ENCODE results near the gene CDC27. TPM values are rescaled to one million over a fixed set of nuclear protein-coding genes. Genes with fewer than 3 reads are reported as not detected.
"Not testable (repeated sequence)": the region's sequence is repeated elsewhere in the genome, so short reads cannot be mapped to it uniquely, and the experiment has no call there.

The CDC27 gene
- total and polyA plus RNA-seq, 9 donors = 20.5 to 76.8 (median 51.7) TPM

DNA sequence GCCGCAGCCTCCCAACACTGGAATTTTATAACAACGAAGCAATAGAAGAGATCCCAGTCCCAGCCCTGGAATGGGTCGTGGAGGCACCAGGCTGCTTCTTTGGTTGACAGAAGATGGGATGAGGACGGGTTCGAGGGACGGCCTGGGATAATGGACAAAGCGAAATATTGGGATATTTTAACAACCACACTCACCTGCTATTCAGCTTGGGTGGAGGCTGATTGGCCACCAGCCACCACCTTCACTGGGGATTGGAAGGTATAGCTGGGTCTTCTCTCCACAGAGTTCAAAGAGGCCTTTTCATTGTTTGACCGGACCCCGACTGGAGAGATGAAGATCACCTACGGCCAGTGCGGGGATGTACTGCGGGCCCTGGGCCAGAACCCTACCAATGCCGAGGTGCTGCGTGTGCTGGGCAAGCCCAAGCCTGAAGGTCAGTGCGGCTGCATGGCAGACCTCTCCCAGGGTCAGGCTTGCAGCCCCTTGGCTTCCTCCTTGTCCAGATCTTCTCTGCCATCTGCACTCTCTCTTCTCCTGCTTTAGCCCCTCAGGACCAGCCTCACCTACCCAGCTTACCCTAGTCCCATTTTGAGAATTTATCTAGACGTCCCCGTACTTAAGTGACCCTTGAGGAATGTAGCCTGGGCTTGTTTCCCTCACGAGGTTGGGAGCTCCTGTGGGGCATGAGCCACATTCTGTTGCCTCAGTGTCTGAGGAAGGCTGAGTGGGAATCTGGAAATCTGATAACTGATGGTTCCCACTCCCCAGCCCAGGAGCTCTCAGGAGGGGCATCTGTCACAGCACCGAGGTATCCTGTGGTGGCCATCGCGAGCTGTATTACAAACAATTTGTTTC is 30.8 kb upstream of the CDC27 start:
- intact Hi-C loops (cut with DNase I) = no loop called here
- Histone ChIP-seq H3K27me3 (no peaks in the 10 kb centered on the region), H3K27ac (no peak overlapping the region), H3K4me3 (no peak overlapping the region), H3K4me1 (ENCODE audit: insufficient read depth) (peaks cover 2% of the 10 kb centered on the region), H3K9me3 (no peaks in the 10 kb centered on the region), H3K36me3 (no peaks in the 10 kb centered on the region)
- 83 to 91% (median 87%) methylated on average over 21 of the region's 21 CpGs for WGBS, 3 donors
- DNase-seq = no peak
- TF ChIP-seq POLR2A (IDR thresholded peaks at IDR 0.05) (no peak), EP300 (IDR thresholded peaks at IDR 0.05) (no peak)
- TF ChIP-seq, protein P1, sequence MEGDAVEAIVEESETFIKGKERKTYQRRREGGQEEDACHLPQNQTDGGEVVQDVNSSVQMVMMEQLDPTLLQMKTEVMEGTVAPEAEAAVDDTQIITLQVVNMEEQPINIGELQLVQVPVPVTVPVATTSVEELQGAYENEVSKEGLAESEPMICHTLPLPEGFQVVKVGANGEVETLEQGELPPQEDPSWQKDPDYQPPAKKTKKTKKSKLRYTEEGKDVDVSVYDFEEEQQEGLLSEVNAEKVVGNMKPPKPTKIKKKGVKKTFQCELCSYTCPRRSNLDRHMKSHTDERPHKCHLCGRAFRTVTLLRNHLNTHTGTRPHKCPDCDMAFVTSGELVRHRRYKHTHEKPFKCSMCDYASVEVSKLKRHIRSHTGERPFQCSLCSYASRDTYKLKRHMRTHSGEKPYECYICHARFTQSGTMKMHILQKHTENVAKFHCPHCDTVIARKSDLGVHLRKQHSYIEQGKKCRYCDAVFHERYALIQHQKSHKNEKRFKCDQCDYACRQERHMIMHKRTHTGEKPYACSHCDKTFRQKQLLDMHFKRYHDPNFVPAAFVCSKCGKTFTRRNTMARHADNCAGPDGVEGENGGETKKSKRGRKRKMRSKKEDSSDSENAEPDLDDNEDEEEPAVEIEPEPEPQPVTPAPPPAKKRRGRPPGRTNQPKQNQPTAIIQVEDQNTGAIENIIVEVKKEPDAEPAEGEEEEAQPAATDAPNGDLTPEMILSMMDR (IDR thresholded peaks at IDR 0.05) = no peak

DNA sequence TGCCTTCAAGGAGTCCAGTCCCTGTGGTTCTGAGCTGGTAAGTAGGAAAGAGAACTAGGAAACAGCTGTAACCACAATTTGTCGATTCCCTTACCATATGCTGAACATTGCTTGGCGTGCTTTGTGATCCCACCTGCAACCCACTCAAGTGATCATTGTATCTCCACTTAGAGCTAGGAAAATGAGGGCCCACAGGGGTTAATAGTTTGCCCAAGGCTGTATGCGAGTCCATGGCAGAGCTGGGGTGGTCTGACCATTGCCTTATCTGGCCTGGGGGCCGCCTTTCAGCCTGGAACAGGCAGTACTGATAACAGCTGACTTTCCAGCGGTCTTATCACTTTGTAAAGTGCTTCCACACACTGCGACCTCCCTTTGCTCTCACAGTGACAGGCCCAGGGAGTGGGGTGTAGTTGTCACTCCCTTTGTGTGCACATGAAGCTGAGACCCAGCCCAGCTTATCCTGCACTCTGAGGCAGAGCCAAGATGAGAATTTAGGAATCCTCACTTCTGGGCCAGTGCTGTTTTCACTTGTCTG is 29.9 kb upstream of the CDC27 start:
- Histone ChIP-seq H3K4me1 (ENCODE audit: insufficient read depth) (no peaks in the 10 kb centered on the region), H3K27me3 (no peaks in the 10 kb centered on the region), H3K4me3 (no peak overlapping the region), H3K27ac (no peak overlapping the region), H3K36me3 (no peaks in the 10 kb centered on the region), H3K9me3 (no peaks in the 10 kb centered on the region)
- TF ChIP-seq, protein P1 (IDR thresholded peaks at IDR 0.05) = no peak
- 44 to 55% (median 49%) methylated on average over 6 of the region's 6 CpGs for WGBS, 3 donors
- intact Hi-C loops (cut with DNase I) = no loop called here
- DNase-seq = no peak

DNA sequence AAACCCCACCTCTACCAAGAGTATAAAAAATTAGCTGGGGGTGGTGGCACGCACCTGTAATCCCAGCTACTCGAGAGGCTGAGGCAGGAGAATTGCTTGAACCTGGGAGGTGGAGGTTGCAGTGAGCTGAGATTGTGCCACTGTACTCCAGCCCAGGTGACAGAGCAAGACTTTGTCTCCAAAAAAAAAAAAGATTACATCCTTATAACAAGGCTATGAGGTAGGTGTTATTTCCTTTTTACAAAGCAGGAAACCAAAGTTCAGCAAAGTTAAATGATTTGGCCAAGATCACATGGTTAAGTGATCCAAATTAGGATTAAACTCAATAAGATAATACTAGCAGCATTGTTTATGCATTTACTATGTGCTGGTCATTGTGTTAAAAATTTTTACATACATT is 28.2 kb upstream of the CDC27 start:
- 81 to 100% (median 86%) methylated on average over 2 of the region's 2 CpGs for WGBS, 3 donors
- H3K27ac ChIP-seq; H3K36me3 ChIP-seq; H3K4me3 ChIP-seq; H3K27me3 ChIP-seq; H3K4me1 ChIP-seq (ENCODE audit: insufficient read depth); DNase-seq; intact Hi-C loops (cut with DNase I); H3K9me3 ChIP-seq: not testable (repeated sequence)

DNA sequence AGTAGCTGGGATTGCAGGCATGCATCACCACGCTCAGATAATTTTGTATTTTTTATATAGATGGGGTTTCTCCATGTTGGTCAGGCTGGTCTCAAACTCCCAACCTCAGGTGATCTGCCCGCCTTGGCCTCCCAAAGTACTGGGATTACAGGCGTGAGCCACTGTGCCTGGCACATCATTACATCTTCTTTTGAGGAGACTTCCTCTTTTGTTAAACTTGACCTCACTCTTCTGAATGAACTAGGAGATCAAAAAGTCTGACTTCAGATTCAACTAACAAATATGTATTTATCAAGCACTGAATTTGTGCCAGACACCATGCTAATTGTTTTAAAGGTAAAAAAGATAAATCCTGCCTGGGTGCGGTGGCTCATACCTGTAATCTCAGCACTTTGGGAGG is 27.7 kb upstream of the CDC27 start:
- H3K27ac ChIP-seq; H3K9me3 ChIP-seq; H3K4me1 ChIP-seq (ENCODE audit: insufficient read depth); DNase-seq; H3K27me3 ChIP-seq; intact Hi-C loops (cut with DNase I); H3K4me3 ChIP-seq; H3K36me3 ChIP-seq: not testable (repeated sequence)
- WGBS, 3 donors = 90 to 96% (median 91%) methylated on average over 4 of the region's 4 CpGs

DNA sequence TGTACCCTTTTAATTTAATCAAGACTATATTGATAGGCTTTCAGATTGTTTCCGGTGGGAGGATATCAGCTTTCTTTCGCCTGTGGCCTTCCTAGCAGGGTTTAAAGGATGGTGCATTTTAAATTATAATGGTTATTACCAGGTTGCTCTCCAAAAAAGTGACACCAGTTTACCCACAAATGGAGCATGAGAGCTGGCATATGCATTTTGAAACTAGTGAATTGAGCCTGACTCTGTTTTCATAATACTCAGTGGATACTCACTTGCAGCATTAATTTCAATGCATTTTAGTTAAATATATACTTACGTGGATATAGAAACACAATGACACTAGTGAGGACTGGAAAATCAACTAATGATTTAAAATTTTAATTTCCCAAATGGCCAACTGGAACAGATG is 25.8 kb upstream of the CDC27 start:
- no peak overlapping the region for H3K27ac ChIP-seq
- H3K9me3 ChIP-seq = no peaks in the 10 kb centered on the region
- TF ChIP-seq POLR2A (IDR thresholded peaks at IDR 0.05) = no peak
- TF ChIP-seq, protein P1 (IDR thresholded peaks at IDR 0.05) = no peak
- no peak for TF ChIP-seq EP300 (IDR thresholded peaks at IDR 0.05)
- intact Hi-C loops (cut with DNase I) = no loop called here
- no peaks in the 10 kb centered on the region for H3K4me1 ChIP-seq (ENCODE audit: insufficient read depth)
- no peak for DNase-seq
- no peaks in the 10 kb centered on the region for H3K27me3 ChIP-seq
- H3K4me3 ChIP-seq = no peak overlapping the region
- WGBS, 3 donors = 80 to 85% (median 84%) methylated on average over 3 of the region's 3 CpGs
- H3K36me3 ChIP-seq = no peaks in the 10 kb centered on the region
